HAP-1 (cell line): ENCODE results near the gene PAAF1.
"Not testable (repeated sequence)": the region's sequence is repeated elsewhere in the genome, so short reads cannot be mapped to it uniquely, and the experiment has no call there.

Source experiments
- DNase-seq, 2 experiments: peaks; one replicate each; pipeline ENCODE4 v3.0.0-alpha.2; 2016 to 2020; ENCODE audit warnings: low spot score in 2 of 2
- H3K27me3 ChIP-seq: fragments of 250-450 bp; sonication (Bioruptor Pico); 2 replicates; pipeline ENCODE4 v1.5.1; 2020; ENCODE audit warnings: low read depth, mild to moderate bottlenecking, moderate library complexity
- H3K36me3 ChIP-seq: fragments of 250-450 bp; sonication (Bioruptor Pico); replicated peaks from 2 replicates; pipeline ENCODE4 v1.5.1; 2020; ENCODE audit warnings: mild to moderate bottlenecking
- H3K4me1 ChIP-seq: fragments of 250-450 bp; sonication (Bioruptor Pico); 2 replicates; pipeline ENCODE4 v1.5.1; 2020; ENCODE audit warnings: mild to moderate bottlenecking
- H3K4me3 ChIP-seq: fragments of 250-450 bp; sonication (Bioruptor Pico); 2 replicates; pipeline ENCODE4 v1.5.1; 2020; ENCODE audit warnings: mild to moderate bottlenecking, moderate library complexity
- H3K9me3 ChIP-seq: fragments of 250-450 bp; sonication (Bioruptor Pico); 2 replicates; pipeline ENCODE4 v1.5.1; 2020; ENCODE audit warnings: mild to moderate bottlenecking, moderate library complexity
- in situ Hi-C: fragments of 300-500 bp; cut with MboI; formaldehyde crosslinking; loops from 3 replicates; pipeline ENCODE4 v1.14.3; 2020; ENCODE audit warnings: low sequenced_read_pairs, inconsistent platforms, mixed read lengths

The PAAF1 gene

DNA sequence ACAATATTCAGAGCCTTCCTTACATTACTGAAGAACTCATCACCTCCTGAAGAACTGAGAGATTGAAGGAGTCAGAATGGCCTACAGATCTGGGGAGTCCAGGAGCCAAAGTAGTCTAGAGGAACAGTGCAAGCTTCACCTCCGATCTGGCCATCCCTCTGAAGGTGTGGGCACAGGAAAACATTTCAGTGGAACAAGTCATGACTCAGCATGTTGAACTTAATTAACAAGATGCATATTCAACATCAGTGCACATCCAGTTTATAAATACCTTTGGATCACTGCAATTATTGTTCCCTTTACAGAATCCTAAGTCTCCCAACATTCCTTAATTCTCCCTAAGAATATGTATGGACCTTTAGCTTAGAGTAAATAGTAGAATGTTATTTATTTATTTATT lies 25.5 kb downstream of the PAAF1 start:
- in situ Hi-C loops: no loop called here
- Histone ChIP-seq H3K27me3 (no peaks in the 10 kb centered on the region), H3K4me3 (no peak overlapping the region), H3K36me3 (peaks cover 19% of the 10 kb centered on the region), H3K9me3 (no peaks in the 10 kb centered on the region), H3K4me1 (no peaks in the 10 kb centered on the region)
- no peak for DNase-seq

DNA sequence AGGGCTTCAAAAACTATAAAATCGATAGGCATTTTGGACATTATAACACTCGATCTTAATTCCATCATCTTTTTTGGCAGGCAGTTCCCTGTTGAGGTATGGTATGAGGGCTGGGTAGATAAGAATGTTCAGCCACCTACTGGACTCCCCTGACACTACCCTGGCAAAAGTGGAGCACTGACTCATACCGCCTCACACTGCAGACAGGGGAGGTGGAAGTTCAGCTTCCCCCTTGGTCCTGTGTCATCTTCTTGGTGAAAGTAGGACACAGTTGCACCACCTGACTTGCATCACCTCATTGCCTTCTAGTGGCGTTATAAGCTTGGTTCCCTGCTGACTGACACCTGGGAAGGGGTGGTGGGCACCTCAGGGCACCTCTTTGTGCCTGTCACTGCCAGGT lies 30.4 kb downstream of the PAAF1 start:
- DNase-seq: no peak
- in situ Hi-C loops: no loop called here
- peaks cover 9% of the 10 kb centered on the region for H3K36me3 ChIP-seq

DNA sequence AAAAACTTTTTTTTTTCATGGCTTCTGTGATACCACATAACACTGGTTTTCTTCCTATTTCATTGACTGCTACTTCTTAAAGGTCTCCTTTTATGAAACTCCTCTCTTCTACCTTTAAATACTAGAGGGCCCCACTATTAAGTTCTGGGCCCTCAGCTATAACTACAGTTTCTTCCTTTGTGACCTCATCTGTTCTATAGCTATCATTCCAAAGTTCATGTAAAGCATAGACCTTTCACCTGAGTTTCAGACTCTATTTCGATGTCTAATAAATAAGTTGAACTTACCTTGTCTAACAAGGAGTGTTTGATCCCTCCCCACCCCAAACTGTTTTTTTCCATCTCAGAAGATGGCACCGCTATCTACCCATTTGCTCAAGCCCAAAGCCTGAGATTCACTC lies 35.2 kb downstream of the PAAF1 start:
- no peak for DNase-seq
- no peaks in the 10 kb centered on the region for H3K4me1 ChIP-seq
- in situ Hi-C loops: no loop called here
- H3K27me3 ChIP-seq: no peaks in the 10 kb centered on the region
- H3K36me3 ChIP-seq: peaks cover under 1% of the 10 kb centered on the region
- no peaks in the 10 kb centered on the region for H3K9me3 ChIP-seq
- H3K4me3 ChIP-seq: no peak overlapping the region

More for the DNA sequence above, 30.4 kb downstream of the PAAF1 start:
- H3K4me3 ChIP-seq: no peak overlapping the region
- no peaks in the 10 kb centered on the region for H3K4me1 ChIP-seq
- H3K27me3 ChIP-seq: no peaks in the 10 kb centered on the region
- H3K9me3 ChIP-seq: no peaks in the 10 kb centered on the region

DNA sequence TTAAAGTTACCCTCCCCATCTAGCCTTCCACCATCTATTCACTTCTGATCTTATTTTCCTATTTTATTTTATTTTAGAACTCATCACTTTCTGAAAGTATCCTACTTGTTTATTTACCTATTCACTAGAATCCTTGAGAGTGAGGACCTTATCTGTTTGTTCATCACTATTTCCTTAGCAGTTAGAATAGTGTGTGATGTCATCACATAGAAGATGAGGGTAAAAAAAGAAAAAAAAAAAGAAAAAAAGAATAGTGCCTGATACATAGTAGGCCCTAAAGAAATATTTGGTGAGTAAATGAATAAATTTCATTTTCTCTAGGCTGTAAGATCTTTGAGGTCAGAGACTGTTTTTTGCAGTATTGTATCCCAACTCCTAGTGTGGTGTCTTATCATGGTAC lies 36.7 kb downstream of the PAAF1 start:
- Histone ChIP-seq H3K4me3 (no peak overlapping the region), H3K4me1 (no peaks in the 10 kb centered on the region), H3K36me3 (peaks cover 6% of the 10 kb centered on the region), H3K27me3 (no peaks in the 10 kb centered on the region), H3K9me3 (no peaks in the 10 kb centered on the region)
- DNase-seq: no peak
- in situ Hi-C loops: no loop called here

DNA sequence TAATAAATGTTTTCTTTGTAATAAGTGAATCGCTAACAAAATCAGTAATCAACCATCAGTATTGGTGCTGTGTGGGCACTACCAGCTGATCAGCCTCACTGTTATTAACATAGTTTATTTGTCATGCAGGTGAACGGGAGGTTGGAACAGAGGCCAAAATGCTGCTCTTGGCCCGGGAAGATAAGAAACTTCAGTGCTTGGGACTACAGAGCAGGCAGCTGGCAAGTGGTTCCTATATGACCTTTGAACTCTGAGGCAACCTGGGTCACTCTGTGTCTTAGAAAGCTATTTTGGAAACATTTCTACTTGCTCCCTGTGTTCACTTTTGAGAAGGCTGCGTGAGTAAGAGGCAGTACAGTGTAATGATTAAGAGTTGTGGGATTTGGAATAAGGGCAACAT lies 37.5 kb downstream of the PAAF1 start:
- H3K27me3 ChIP-seq: no peaks in the 10 kb centered on the region
- DNase-seq: no peak
- no peaks in the 10 kb centered on the region for H3K4me1 ChIP-seq
- H3K36me3 ChIP-seq: peaks cover 14% of the 10 kb centered on the region
- H3K9me3 ChIP-seq: no peaks in the 10 kb centered on the region
- H3K4me3 ChIP-seq: no peak overlapping the region
- in situ Hi-C loops: no loop called here

DNA sequence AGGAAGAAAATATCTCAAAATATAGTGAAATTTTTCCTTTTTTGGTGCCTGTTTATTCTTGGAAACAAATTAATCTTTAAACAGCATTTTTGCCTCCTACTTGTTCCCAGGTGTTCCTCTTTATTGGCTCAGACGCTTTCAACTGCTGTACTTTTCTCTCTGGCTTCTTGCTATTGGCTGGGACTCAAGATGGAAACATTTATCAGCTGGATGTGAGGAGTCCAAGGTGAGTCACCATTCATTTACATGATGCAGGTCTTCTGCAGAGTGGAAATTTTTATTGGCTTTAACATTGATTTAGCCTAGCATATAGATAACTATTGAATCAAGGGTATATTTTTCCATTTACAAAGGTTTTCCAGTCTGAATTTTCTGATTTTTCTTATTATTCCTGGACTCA lies 39.6 kb downstream of the PAAF1 start:
- in situ Hi-C loops: no loop called here
- H3K4me1 ChIP-seq: no peaks in the 10 kb centered on the region
- H3K36me3 ChIP-seq: peaks cover 21% of the 10 kb centered on the region

DNA sequence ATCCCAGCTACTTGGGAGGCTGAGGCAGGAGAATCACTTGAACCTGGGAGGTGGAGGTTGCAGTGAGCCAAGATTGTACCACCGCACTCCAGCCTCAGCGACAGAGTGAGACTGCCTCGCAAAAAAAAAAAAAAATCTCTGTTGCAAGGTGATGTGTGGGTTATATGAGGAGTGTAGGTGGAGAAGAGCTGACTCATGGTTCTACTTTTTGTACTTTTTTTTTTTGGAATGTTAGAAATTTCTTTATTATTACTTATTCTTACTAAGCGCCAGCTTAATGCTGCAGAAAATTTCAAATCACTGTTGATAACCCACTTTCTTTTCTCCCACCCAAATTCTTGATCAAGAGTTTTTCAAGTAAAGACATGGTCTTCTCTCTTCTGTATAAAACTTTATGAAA lies 44.4 kb downstream of the PAAF1 start:
- Histone ChIP-seq H3K27me3 (no peaks in the 10 kb centered on the region), H3K36me3 (peaks cover 32% of the 10 kb centered on the region), H3K4me3 (no peak overlapping the region), H3K4me1 (no peaks in the 10 kb centered on the region), H3K9me3 (no peaks in the 10 kb centered on the region)
- DNase-seq: no peak
- in situ Hi-C loops: no loop called here

More for the DNA sequence above, 39.6 kb downstream of the PAAF1 start:
- Histone ChIP-seq H3K27me3 (no peaks in the 10 kb centered on the region), H3K9me3 (no peaks in the 10 kb centered on the region), H3K4me3 (no peak overlapping the region)
- DNase-seq: no peak

DNA sequence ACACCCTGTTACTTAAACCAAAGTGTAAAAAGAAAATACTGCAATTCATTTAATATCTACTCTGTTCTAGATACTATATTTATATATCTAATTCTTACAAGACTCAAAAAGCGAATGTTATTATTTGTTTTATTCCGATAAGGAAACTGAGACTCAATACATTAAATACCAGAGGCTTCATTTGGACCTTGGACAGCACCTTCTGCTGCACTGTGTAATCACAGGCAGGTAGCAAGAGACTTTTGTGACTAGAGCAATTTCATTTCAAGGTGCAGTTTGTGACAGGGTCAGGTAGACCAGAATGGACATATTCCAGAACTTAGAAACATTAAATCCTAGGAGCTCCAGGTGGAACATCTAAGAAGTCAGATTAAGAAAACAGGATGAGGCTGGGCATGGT lies 52.6 kb downstream of the PAAF1 start:
- DNase-seq: no peak
- H3K9me3 ChIP-seq: no peaks in the 10 kb centered on the region
- no peak overlapping the region for H3K4me3 ChIP-seq
- no peaks in the 10 kb centered on the region for H3K27me3 ChIP-seq
- peaks cover 28% of the 10 kb centered on the region for H3K36me3 ChIP-seq
- no peaks in the 10 kb centered on the region for H3K4me1 ChIP-seq
- in situ Hi-C loops: no loop called here

DNA sequence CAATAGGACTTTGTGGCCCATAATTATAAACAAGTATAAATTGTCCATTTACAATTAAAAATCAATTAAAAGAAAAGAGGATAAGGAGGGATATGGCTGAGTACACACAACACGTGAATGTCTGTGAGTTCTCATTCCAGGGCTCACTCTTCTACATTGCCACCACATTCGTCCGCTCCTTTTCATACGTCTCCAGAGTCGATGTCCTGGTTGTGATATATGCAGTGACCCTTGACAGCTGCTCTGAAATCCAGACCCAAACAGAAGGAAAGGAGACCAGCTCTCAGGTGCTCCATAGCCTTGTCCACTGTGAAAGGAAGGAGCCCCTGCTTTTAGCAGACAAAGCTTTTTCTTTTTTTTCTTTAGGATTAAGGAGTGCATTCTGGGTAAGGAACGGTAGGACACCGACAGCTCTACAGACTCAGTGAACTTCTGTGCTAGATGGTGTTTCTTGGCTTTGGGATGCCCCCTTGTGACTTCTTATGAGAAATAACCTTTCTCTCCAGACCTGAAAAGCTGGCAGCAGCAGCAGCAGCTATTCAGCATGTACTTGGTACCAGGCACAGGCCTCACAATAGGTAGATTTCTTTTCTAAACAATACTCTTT lies 54.3 kb downstream of the PAAF1 start:
- DNase-seq: peak; percentile 70 to 86

DNA sequence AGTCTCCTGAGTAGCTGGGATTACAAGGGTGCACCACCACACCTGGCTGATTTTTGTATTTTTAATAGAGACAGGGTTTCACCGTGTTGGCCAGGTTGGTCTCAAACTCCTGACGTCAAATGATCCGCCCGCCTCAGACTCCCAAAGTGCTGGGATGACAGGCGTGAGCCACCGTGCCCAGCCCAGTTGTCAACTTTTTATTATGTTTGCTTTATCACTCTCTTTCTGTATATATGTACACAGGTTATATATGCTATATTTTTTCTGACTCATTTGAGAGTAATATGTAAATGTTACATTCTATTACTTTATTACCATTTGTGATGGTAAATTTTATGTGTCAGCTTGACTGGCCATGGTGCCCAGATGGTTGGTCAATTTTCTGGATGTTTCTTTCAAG lies 55.2 kb downstream of the PAAF1 start:
- Histone ChIP-seq H3K27me3 (no peaks in the 10 kb centered on the region), H3K36me3 (peaks cover 21% of the 10 kb centered on the region), H3K4me3 (no peak overlapping the region), H3K4me1 (no peaks in the 10 kb centered on the region), H3K9me3 (no peaks in the 10 kb centered on the region)
- DNase-seq: no peak
- in situ Hi-C loops: no loop called here

More for the DNA sequence above, 54.3 kb downstream of the PAAF1 start:
- Histone ChIP-seq H3K36me3 (peaks cover 25% of the 10 kb centered on the region), H3K4me1 (no peaks in the 10 kb centered on the region), H3K4me3 (no peak overlapping the region), H3K27me3 (no peaks in the 10 kb centered on the region), H3K9me3 (no peaks in the 10 kb centered on the region)
- in situ Hi-C loops: no loop called here

DNA sequence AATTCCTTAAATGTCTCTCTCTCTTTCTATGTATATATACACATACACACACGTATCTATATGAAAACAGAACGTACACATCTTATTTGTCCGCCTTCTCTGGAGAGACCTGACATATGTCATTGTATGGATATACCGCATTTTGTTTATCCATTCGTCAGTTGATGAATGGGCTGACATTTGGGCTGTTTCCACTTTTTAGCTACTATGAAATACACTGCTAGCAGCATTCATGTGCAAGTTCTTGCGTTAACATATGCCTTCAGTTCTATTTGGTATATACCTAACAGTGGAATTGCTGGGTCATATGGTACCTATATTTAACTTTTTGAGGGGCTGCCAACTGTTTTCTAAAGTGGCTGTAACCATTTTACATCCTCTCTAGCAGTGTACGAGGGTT lies 56.0 kb downstream of the PAAF1 start:
- Histone ChIP-seq H3K27me3 (no peaks in the 10 kb centered on the region), H3K4me1 (no peaks in the 10 kb centered on the region), H3K4me3 (no peak overlapping the region), H3K36me3 (peaks cover 14% of the 10 kb centered on the region), H3K9me3 (0 out of 2 replicates have a peak, but pooled peaks cover under 1% of the 10 kb centered on the region)
- in situ Hi-C loops: no loop called here
- no peak for DNase-seq

DNA sequence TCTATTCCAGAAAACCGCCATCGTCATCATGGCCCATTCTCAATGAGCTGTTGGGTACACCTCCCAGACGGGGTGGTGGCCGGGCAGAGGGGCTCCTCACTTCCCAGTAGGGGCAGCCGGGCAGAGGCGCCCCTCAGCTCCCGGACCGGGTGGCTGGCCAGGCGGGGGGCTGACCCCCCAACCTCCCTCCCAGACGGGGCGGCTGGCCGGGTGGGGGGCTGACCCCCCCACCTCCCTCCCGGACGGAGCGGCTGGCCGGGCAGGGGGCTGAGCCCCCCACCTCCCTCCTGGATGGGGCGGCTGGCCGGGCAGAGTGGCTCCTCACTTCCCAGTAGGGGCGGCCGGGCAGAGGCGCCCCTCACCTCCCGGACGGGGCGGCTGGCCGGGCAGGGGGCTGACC lies 59.2 kb downstream of the PAAF1 start:
- H3K4me3 ChIP-seq, H3K9me3 ChIP-seq, DNase-seq, H3K4me1 ChIP-seq, H3K36me3 ChIP-seq, H3K27me3 ChIP-seq, in situ Hi-C loops: not testable (repeated sequence)

DNA sequence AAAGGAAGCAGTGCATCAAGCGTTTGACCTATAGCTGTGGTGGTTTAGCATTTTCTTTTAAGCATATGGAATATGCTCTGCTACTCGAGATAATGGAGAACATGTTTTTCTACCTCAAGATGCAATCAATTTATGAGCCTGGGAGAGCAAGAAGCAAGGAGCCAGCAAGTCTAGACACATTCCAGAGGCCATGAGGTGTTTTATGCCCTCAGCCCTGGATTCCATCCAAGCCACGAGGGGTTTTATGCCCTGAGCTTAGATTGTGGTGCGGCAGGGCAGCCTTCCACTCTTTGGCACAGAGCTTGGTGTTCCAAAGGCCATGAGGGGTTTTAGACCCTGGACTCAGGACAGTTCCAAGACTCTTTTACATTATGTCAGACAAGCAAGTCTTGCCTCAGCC lies 62.3 kb downstream of the PAAF1 start:
- Histone ChIP-seq H3K9me3 (0 out of 2 replicates have a peak, but pooled peaks cover 3% of the 10 kb centered on the region), H3K4me3 (no peak overlapping the region), H3K27me3 (no peaks in the 10 kb centered on the region), H3K4me1 (no peaks in the 10 kb centered on the region), H3K36me3 (no peaks in the 10 kb centered on the region; the same call in 1 of the 2 replicates)
- no peak for DNase-seq
- in situ Hi-C loops: no loop called here

DNA sequence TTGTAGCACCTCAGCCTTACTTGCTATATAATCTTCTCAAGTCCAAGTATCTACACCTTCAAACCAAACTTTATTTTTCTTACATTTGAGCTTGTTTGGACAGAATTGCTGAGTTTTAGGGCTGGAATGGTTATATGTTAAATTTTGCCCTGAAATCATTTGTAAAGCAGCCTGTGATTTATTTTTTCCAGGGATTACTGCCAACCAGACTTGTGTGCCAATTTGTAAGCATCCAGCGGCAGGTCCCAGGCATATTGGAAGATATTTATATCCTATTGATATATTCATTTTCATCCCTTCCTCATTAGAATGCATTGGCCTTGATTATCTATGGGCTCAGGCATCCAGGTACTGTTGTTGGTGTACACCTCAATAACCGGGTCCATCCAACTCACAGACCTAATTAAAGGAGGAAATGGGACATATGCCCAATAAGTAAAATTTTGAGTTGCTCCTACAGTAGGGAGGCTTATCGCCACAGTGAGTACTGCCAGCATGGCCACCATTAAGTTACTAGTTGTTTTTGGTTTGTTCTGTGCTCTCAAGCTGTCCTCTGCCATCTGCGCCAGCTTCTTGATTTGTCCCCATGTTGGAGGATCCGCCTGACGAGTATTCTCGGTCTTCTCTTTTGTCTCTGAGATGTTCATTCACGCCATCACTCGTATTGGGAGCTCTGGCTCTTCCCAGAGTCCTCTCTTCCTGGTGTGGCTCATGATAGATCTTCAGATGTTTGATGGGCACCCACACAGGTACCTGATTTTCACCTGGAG lies 64.2 kb downstream of the PAAF1 start:
- Histone ChIP-seq H3K36me3 (no peaks in the 10 kb centered on the region; the same call in 1 of the 2 replicates), H3K4me3 (no peak overlapping the region), H3K27me3 (no peaks in the 10 kb centered on the region), H3K4me1 (no peaks in the 10 kb centered on the region), H3K9me3 (0 out of 2 replicates have a peak, but pooled peaks cover 3% of the 10 kb centered on the region)
- in situ Hi-C loops: no loop called here
- DNase-seq: no peak
